Psoas muscle (tissue), 8 donors: Measurements from ENCODE around the gene LRFN3. TPM values are rescaled to one million over a fixed set of nuclear protein-coding genes. Genes with fewer than 3 reads are reported as not detected.
"Not testable (repeated sequence)": the region's sequence is repeated elsewhere in the genome, so short reads cannot be mapped to it uniquely, and the experiment has no call there.

Experiments
- ATAC-seq, 4 donors: fragments of 200-7000 bp; cut with Tn5 transposase; one replicate each; pipeline ENCODE4 v1.9.1; 2020; ENCODE audit warnings: moderate library complexity in 3 of 4, mild to moderate bottlenecking in 2 of 4
- DNase-seq, 2 donors: peaks; one replicate each; pipeline ENCODE4 v3.0.0-alpha.2; 2020
- H3K27ac ChIP-seq: fragments of 200-600 bp; one replicate; pipeline ENCODE4 v1.8.0; 2022
- H3K27me3 ChIP-seq, 3 donors: fragments of 200-600 bp in 1 of 3; one replicate each; pipeline versions ENCODE4 v1.6.1 to v1.8.0; 2013 to 2022; ENCODE audit warnings: low read length in 2 of 3, mild to moderate bottlenecking in 2 of 3, moderate library complexity in 1 of 3; ENCODE audit not compliant: insufficient read depth in 3 of 3
- H3K36me3 ChIP-seq, 2 donors: fragments of 200-600 bp in 1 of 2; one replicate each; pipeline versions ENCODE4 v1.6.1 to v1.8.0; 2013 to 2022; ENCODE audit warnings: low read depth in 1 of 2, mild to moderate bottlenecking in 1 of 2, moderate library complexity in 1 of 2; ENCODE audit not compliant: insufficient read depth in 1 of 2
- H3K4me1 ChIP-seq: fragments of 200-600 bp; one replicate; pipeline ENCODE4 v1.8.0; 2022
- H3K4me3 ChIP-seq: fragments of 200-600 bp; one replicate; pipeline ENCODE4 v1.8.0; 2022; ENCODE audit warnings: mild to moderate bottlenecking
- H3K9me3 ChIP-seq: fragments of 200-600 bp; one replicate; pipeline ENCODE4 v1.8.0; 2022
- CTCF ChIP-seq: fragments of 200-600 bp; IDR thresholded peaks from one replicate; pipeline ENCODE4 v1.8.0; 2022; ENCODE audit warnings: antibody characterized with exemption
- WGBS, 3 donors: extraction: QIAGEN DNeasy Blood & Tissue Kit; methylation state at CpG; one replicate each; pipeline versions ENCODE4 v1.1.6 to v1.1.7; 2013; 5-methylcytosine and 5-hydroxymethylcytosine counted together
- intact Hi-C, 2 donors: fragments of 100-400 bp; cut with DNase I; formaldehyde crosslinking; loops; one replicate each; pipeline versions ENCODE4 v1.11.0 to v1.14.2; 2022
- polyA plus RNA-seq, 3 donors: library from polyadenylated mRNA; stranded (reverse); fragments of 200-250 nt; gene quantifications; one replicate each; pipeline ENCODE4 v1.2.3, GENCODE V29; 2013
- total RNA-seq, 4 donors: library from RNA; stranded (reverse); fragmentation: NEBNext Ultra II Directional in 2 of 4; extraction: Animal tissue kit (Norgen Biotek cat#: 25700) in 2 of 4; gene quantifications; one replicate each; pipeline versions ENCODE4 v1.2.1 to v1.2.4, GENCODE V29; 2021 to 2023
- donor health status: healthy with polysubstance abuse.
- donor health status: DM: no; HTN: no; CAD: no; lungs with moderate emphysema.
- donor health status: Bipolar disorder and iron deficiency.
- donor health status: healthy.
- donor health status: DM: yes; HTN: yes; CAD: no.
- donor health status: DM: no; HTN: no; CAD: no.
- donor health status: DM: no; HTN: no; CAD: no.
- donor health status: DM: yes; HTN: yes; CAD: no.

Gene LRFN3
- total and polyA plus RNA-seq, 7 donors = 7.2 to 25.6 (median 10.7) TPM

- Histone ChIP-seq H3K36me3 (no peaks in the 10 kb centered on the region), H3K9me3 (no peaks in the 10 kb centered on the region), H3K4me1 (no peaks in the 10 kb centered on the region), H3K27me3 (peaks cover 0 to 33% (median 16%) of the 10 kb centered on the region in 3 donors), H3K4me3 (no peak overlapping the region), H3K27ac (no peak overlapping the region)
- intact Hi-C loops = no loop called here
- DNase-seq = no peak
- no peak for ATAC-seq
- 70 to 77% (median 71%) methylated on average over 6 of the region's 6 CpGs for WGBS, 3 donors
- TF ChIP-seq CTCF = no peak
These were observed 19.9 kb downstream of the LRFN3 start for GRCh38 chr19:35955881-35956634.

GRCh38 chr19:35957411-35957810, 21.2 kb downstream of the LRFN3 start:
- H3K4me1 ChIP-seq, ATAC-seq, H3K36me3 ChIP-seq, H3K9me3 ChIP-seq, DNase-seq, H3K4me3 ChIP-seq, H3K27ac ChIP-seq, intact Hi-C loops: not testable (repeated sequence)
- 71 to 72% (median 71%) methylated on average over 8 of the region's 8 CpGs for WGBS, 3 donors
- peaks cover 0 to 37% (median 16%) of the 10 kb centered on the region in 3 donors for H3K27me3 ChIP-seq

- Histone ChIP-seq H3K9me3 (no peaks in the 10 kb centered on the region), H3K27me3 (peaks cover 0 to 46% (median 16%) of the 10 kb centered on the region in 3 donors), H3K4me3 (peak overlapping the region; percentile 22), H3K27ac (no peak overlapping the region), H3K36me3 (no peaks in the 10 kb centered on the region), H3K4me1 (no peaks in the 10 kb centered on the region)
- TF ChIP-seq CTCF = no peak
- ATAC-seq = no peak
- intact Hi-C loops = no loop called here
- DNase-seq = no peak
- 25 to 33% (median 25%) methylated on average over 15 of the region's 15 CpGs for WGBS, 3 donors
These were observed 22.5 kb downstream of the LRFN3 start for GRCh38 chr19:35958660-35959039.

GRCh38 chr19:35959040-35959967, 23.1 kb downstream of the LRFN3 start:
- Histone ChIP-seq H3K36me3 (no peaks in the 10 kb centered on the region), H3K4me1 (no peaks in the 10 kb centered on the region), H3K4me3 (peak overlapping the region; percentile 22), H3K9me3 (no peaks in the 10 kb centered on the region), H3K27ac (no peak overlapping the region), H3K27me3 (peaks cover 0 to 52% (median 16%) of the 10 kb centered on the region in 3 donors)
- intact Hi-C loops = no loop called here
- TF ChIP-seq CTCF = no peak
- ATAC-seq = peak in 1 of 4 donors; percentile 48
- DNase-seq = peak; percentile 33 to 61
- 7 to 9% (median 8%) methylated on average over 75 to 97 of the region's 97 CpGs for WGBS, 3 donors

GRCh38 chr19:35959968-35960320, 23.8 kb downstream of the LRFN3 start:
- H3K9me3 ChIP-seq = no peaks in the 10 kb centered on the region
- ATAC-seq (no peak), DNase-seq (no peak)
- no peak overlapping the region for H3K27ac ChIP-seq
- 20 to 27% (median 25%) methylated on average over 20 of the region's 20 CpGs for WGBS, 3 donors
- no peaks in the 10 kb centered on the region for H3K36me3 ChIP-seq
- H3K4me3 ChIP-seq = no peak overlapping the region
- H3K27me3 ChIP-seq = peaks cover 0 to 55% (median 16%) of the 10 kb centered on the region in 3 donors
- no peaks in the 10 kb centered on the region for H3K4me1 ChIP-seq
- intact Hi-C loops = no loop called here
- no peak for TF ChIP-seq CTCF
